GM12873 (cell line): ENCODE data around the gene ANKRD12.

ENCODE experiments used
- TF ChIP-seq, protein P1 (sequence below): IDR thresholded peaks from 2 replicates; pipeline ENCODE4 v1.5.1; 2012; ENCODE audit warnings: low read depth, mild to moderate bottlenecking, moderate library complexity, low read length, control low read depth; ENCODE audit not compliant: insufficient read depth; ENCODE audit errors: missing control alignments

ANKRD12 gene

GRCh38 chr18:9175115-9175514, 38.5 kb downstream of the ANKRD12 start:
- TF ChIP-seq, protein P1, sequence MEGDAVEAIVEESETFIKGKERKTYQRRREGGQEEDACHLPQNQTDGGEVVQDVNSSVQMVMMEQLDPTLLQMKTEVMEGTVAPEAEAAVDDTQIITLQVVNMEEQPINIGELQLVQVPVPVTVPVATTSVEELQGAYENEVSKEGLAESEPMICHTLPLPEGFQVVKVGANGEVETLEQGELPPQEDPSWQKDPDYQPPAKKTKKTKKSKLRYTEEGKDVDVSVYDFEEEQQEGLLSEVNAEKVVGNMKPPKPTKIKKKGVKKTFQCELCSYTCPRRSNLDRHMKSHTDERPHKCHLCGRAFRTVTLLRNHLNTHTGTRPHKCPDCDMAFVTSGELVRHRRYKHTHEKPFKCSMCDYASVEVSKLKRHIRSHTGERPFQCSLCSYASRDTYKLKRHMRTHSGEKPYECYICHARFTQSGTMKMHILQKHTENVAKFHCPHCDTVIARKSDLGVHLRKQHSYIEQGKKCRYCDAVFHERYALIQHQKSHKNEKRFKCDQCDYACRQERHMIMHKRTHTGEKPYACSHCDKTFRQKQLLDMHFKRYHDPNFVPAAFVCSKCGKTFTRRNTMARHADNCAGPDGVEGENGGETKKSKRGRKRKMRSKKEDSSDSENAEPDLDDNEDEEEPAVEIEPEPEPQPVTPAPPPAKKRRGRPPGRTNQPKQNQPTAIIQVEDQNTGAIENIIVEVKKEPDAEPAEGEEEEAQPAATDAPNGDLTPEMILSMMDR = no peak

GRCh38 chr18:9177031-9177430, 40.5 kb downstream of the ANKRD12 start:
- TF ChIP-seq, protein P1 = no peak

- TF ChIP-seq, protein P1 = no peak
These were observed 40.9 kb downstream of the ANKRD12 start for GRCh38 chr18:9177466-9177865.

GRCh38 chr18:9178557-9178956, 42.0 kb downstream of the ANKRD12 start:
- TF ChIP-seq, protein P1 = no peak

DNA sequence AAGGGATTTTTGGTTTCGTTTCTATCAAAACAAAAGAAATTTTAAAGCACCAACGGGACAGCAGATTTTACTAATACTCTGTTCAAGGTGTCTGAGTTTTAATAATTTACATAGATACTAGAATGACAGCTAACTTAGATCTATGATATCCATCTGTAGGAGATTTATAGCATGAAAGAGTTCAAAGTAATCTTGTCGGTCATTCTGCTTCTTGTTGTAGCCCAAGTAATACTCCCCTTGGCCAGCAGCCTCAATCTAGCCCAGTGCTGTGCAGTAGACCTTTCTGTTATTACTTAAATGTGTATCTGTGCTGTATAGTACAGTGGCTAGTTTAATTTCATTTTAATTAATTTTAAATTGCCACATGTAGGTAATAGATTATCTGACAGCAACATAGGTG, 44.7 kb downstream of the ANKRD12 start:
- TF ChIP-seq, protein P1 = no peak

DNA sequence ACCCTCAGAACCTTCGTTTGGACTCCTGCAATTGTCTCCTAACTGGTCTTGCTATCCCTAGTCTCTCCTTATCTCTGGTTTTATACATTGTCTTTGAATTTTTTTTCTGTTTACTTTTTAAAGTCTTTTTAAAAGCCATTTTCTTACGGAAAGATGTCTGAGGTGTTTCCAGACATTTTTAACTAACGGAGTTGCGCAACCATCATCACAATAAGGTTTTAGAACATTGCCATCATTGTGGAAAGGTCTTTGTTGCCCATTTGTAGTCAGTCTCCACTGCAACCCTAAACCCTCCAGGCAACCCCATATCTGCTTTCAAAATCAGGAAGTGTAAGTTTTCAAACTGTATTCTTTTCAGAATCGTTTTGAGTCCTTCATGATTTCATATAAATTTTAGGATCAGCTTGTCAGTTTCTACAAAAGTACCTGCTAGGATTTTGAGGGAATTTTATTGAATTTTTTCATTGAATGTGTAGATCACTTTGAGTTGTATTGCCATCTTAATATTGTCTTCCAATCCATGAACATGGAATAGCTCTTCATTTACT, 46.3 kb downstream of the ANKRD12 start:
- TF ChIP-seq, protein P1 = no peak

GRCh38 chr18:9184998-9185613, 48.5 kb downstream of the ANKRD12 start:
- TF ChIP-seq, protein P1 = no peak
